ENCODE data around the gene CSTF2T. TPM values are rescaled to one million over a fixed set of nuclear protein-coding genes. Genes with fewer than 3 reads are reported as not detected.

CSTF2T gene
- total RNA-seq, 1 donor from 2014 or later = 11.3 TPM

- H3K4me3 ChIP-seq (ENCODE audit: low read depth, low read length) = no peak overlapping the region
- FAIRE-seq (no peak), DNase-seq (ENCODE audit: low read depth) (no peak)
- H3K27me3 ChIP-seq (ENCODE audit: control insufficient read depth, insufficient read depth, low read length) = no peaks in the 10 kb centered on the region
- no peak for TF ChIP-seq CTCF (IDR thresholded peaks at IDR 0.05; ENCODE audit: insufficient read depth, low read length, severe bottlenecking)
- no peaks in the 10 kb centered on the region for H3K36me3 ChIP-seq (ENCODE audit: control insufficient read depth, insufficient read depth, low read length)
These were observed 12.1 kb upstream of the CSTF2T start for GRCh38 chr10:51711519-51711891.

- no peaks in the 10 kb centered on the region for H3K27me3 ChIP-seq (ENCODE audit: control insufficient read depth, insufficient read depth, low read length)
- FAIRE-seq (peak; percentile 7), DNase-seq (ENCODE audit: low read depth) (no peak)
- TF ChIP-seq CTCF (IDR thresholded peaks at IDR 0.05; ENCODE audit: insufficient read depth, low read length, severe bottlenecking) = no peak
- H3K4me3 ChIP-seq (ENCODE audit: low read depth, low read length) = no peak overlapping the region
- no peaks in the 10 kb centered on the region for H3K36me3 ChIP-seq (ENCODE audit: control insufficient read depth, insufficient read depth, low read length)
These were observed 10.1 kb upstream of the CSTF2T start for GRCh38 chr10:51709324-51709972.

- FAIRE-seq (no peak), DNase-seq (ENCODE audit: low read depth) (no peak)
- no peak for TF ChIP-seq CTCF (IDR thresholded peaks at IDR 0.05; ENCODE audit: insufficient read depth, low read length, severe bottlenecking)
- no peaks in the 10 kb centered on the region for H3K27me3 ChIP-seq (ENCODE audit: control insufficient read depth, insufficient read depth, low read length)
- no peaks in the 10 kb centered on the region for H3K36me3 ChIP-seq (ENCODE audit: control insufficient read depth, insufficient read depth, low read length)
- no peak overlapping the region for H3K4me3 ChIP-seq (ENCODE audit: low read depth, low read length)
These were observed 9.2 kb upstream of the CSTF2T start for GRCh38 chr10:51708609-51709008.

GRCh38 chr10:51707821-51708424 lies 8.5 kb upstream of the CSTF2T start:
- H3K36me3 ChIP-seq (ENCODE audit: control insufficient read depth, insufficient read depth, low read length) = no peaks in the 10 kb centered on the region
- no peaks in the 10 kb centered on the region for H3K27me3 ChIP-seq (ENCODE audit: control insufficient read depth, insufficient read depth, low read length)
- H3K4me3 ChIP-seq (ENCODE audit: low read depth, low read length) = no peak overlapping the region
- DNase-seq (ENCODE audit: low read depth) (no peak), FAIRE-seq (no peak)
- no peak for TF ChIP-seq CTCF (IDR thresholded peaks at IDR 0.05; ENCODE audit: insufficient read depth, low read length, severe bottlenecking)

- no peak for FAIRE-seq
- H3K4me3 ChIP-seq (ENCODE audit: low read depth, low read length) = no peak overlapping the region
These were observed 8.0 kb upstream of the CSTF2T start for GRCh38 chr10:51707392-51707791.

More at GRCh38 chr10:51707392-51707791, 8.0 kb upstream of the CSTF2T start:
- H3K27me3 ChIP-seq (ENCODE audit: control insufficient read depth, insufficient read depth, low read length) = no peaks in the 10 kb centered on the region
- no peak for TF ChIP-seq CTCF (IDR thresholded peaks at IDR 0.05; ENCODE audit: insufficient read depth, low read length, severe bottlenecking)
- DNase-seq (ENCODE audit: low read depth) = no peak
- H3K36me3 ChIP-seq (ENCODE audit: control insufficient read depth, insufficient read depth, low read length) = no peaks in the 10 kb centered on the region
